Measurements from ENCODE around the gene SH3GL3. TPM values are rescaled to one million over a fixed set of nuclear protein-coding genes. Genes with fewer than 3 reads are reported as not detected.

The SH3GL3 gene
- total RNA-seq, 4 donors from 2014 or later: 0.34 to 1.2 TPM; not detected in 2

GRCh38 chr15:83446417-83446816 is 724 bp upstream of the SH3GL3 start:
- H3K27me3 ChIP-seq: peaks cover 27% of the 10 kb centered on the region
- WGBS: 72% methylated on average over 14 of the region's 14 CpGs
- H3K4me3 ChIP-seq: no peak overlapping the region
- no peaks in the 10 kb centered on the region for H3K9me3 ChIP-seq
- H3K27ac ChIP-seq: no peak overlapping the region
- peaks cover 13% of the 10 kb centered on the region for H3K4me1 ChIP-seq
- DNase-seq (ENCODE audit: low spot score in 2 of 2): no peak
- no peaks in the 10 kb centered on the region for H3K36me3 ChIP-seq
- TF ChIP-seq CTCF (IDR thresholded peaks at IDR 0.05) (no peak), POLR2A (IDR thresholded peaks at IDR 0.05) (no peak), POLR2AphosphoS5 (IDR thresholded peaks at IDR 0.05) (no peak), EP300 (IDR thresholded peaks at IDR 0.05) (no peak)

GRCh38 chr15:83449250-83449671 is 2.1 kb downstream of the SH3GL3 start:
- no peak for DNase-seq (ENCODE audit: low spot score in 2 of 2)
- Histone ChIP-seq H3K4me3 (no peak overlapping the region), H3K27ac (no peak overlapping the region), H3K27me3 (peaks cover 21% of the 10 kb centered on the region), H3K36me3 (no peaks in the 10 kb centered on the region), H3K4me1 (peaks cover 13% of the 10 kb centered on the region), H3K9me3 (no peaks in the 10 kb centered on the region)
- TF ChIP-seq POLR2A (IDR thresholded peaks at IDR 0.05): no peak
- no peak for TF ChIP-seq POLR2AphosphoS5 (IDR thresholded peaks at IDR 0.05)
- no peak for TF ChIP-seq CTCF (IDR thresholded peaks at IDR 0.05)
- no peak for TF ChIP-seq EP300 (IDR thresholded peaks at IDR 0.05)
- 45% methylated on average over 3 of the region's 3 CpGs for WGBS

- Histone ChIP-seq H3K36me3 (no peaks in the 10 kb centered on the region), H3K27ac (no peak overlapping the region), H3K4me1 (peaks cover 13% of the 10 kb centered on the region), H3K4me3 (no peak overlapping the region), H3K9me3 (no peaks in the 10 kb centered on the region), H3K27me3 (peaks cover 21% of the 10 kb centered on the region)
- WGBS: 66% methylated on average over 3 of the region's 3 CpGs
- no peak for TF ChIP-seq POLR2A (IDR thresholded peaks at IDR 0.05)
- TF ChIP-seq CTCF (IDR thresholded peaks at IDR 0.05): no peak
- no peak for TF ChIP-seq POLR2AphosphoS5 (IDR thresholded peaks at IDR 0.05)
- no peak for TF ChIP-seq EP300 (IDR thresholded peaks at IDR 0.05)
- DNase-seq (ENCODE audit: low spot score in 2 of 2): no peak
These were observed 2.9 kb downstream of the SH3GL3 start for GRCh38 chr15:83449937-83450506.

DNA sequence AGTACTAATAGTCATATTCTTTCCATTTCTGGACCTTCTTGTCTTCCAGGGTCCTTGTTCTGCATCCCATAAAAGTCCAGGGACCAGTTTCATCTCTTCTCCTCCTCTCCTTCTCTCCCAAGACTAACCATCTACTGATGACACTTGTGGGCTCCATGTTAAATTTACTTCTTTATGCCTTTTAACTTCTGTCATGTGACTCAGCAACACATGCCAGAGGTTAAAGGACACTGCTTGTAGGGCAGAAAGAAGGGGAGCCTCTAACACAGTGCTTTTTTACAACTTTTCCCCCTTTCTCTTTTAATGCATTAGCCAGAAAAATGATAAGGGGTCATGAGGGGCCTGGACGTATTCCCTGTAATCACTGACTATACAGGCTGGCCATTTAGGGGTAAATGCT is 10.0 kb downstream of the SH3GL3 start:
- no peak for TF ChIP-seq POLR2AphosphoS5 (IDR thresholded peaks at IDR 0.05)
- TF ChIP-seq EP300 (IDR thresholded peaks at IDR 0.05): no peak
- no peak for TF ChIP-seq CTCF (IDR thresholded peaks at IDR 0.05)
- TF ChIP-seq POLR2A (IDR thresholded peaks at IDR 0.05): no peak
- H3K27me3 ChIP-seq: peaks cover 3% of the 10 kb centered on the region
- DNase-seq (ENCODE audit: low spot score in 2 of 2): no peak
- no peak overlapping the region for H3K27ac ChIP-seq
- no peaks in the 10 kb centered on the region for H3K9me3 ChIP-seq
- no peak overlapping the region for H3K4me3 ChIP-seq
- H3K36me3 ChIP-seq: no peaks in the 10 kb centered on the region
- 82% methylated on average over 1 of the region's 1 CpG for WGBS
- H3K4me1 ChIP-seq: no peaks in the 10 kb centered on the region

DNA sequence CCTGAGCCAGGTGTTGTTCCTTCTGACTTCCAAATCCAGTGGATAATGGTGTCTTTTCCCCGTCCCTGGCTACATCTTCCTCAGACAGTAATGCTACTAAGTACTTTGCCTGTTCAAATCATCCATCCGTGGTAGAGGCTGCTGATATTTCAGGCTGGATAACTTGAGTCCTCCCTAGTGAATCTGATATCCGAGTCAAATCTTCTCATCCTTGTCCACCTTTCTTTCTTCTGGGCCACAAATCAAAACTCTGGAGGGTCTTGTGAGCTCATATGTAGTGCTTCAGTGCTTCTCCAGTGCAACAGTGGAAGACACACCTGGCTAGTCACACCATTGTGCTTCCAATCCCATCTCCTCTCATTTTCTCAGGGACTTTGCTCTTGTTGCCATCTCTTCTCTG is 11.2 kb downstream of the SH3GL3 start:
- Histone ChIP-seq H3K27ac (no peak overlapping the region), H3K4me1 (no peaks in the 10 kb centered on the region), H3K36me3 (no peaks in the 10 kb centered on the region), H3K4me3 (no peak overlapping the region), H3K9me3 (no peaks in the 10 kb centered on the region), H3K27me3 (peaks cover 3% of the 10 kb centered on the region)
- DNase-seq (ENCODE audit: low spot score in 2 of 2): no peak
- WGBS: 86% methylated on average over 3 of the region's 3 CpGs
- TF ChIP-seq POLR2AphosphoS5 (IDR thresholded peaks at IDR 0.05): no peak
- TF ChIP-seq EP300 (IDR thresholded peaks at IDR 0.05): no peak
- TF ChIP-seq POLR2A (IDR thresholded peaks at IDR 0.05): no peak
- TF ChIP-seq CTCF (IDR thresholded peaks at IDR 0.05): no peak
